NB4 (cell line): ENCODE results near the gene LAMC2.

Source experiments
- MYC ChIP-seq: IDR thresholded peaks from 2 replicates; pipeline ENCODE4 v1.6.1; 2011; ENCODE audit warnings: low read depth, low read length
- POLR2A ChIP-seq: IDR thresholded peaks from 2 replicates; pipeline ENCODE4 v1.6.1; 2011; ENCODE audit warnings: mild to moderate bottlenecking; ENCODE audit not compliant: insufficient read length; ENCODE audit errors: extremely low read depth
- TF ChIP-seq, protein P1 (sequence below): IDR thresholded peaks from one replicate; pipeline ENCODE4 v1.5.1; 2012; ENCODE audit warnings: low read depth, low read length

DNA sequence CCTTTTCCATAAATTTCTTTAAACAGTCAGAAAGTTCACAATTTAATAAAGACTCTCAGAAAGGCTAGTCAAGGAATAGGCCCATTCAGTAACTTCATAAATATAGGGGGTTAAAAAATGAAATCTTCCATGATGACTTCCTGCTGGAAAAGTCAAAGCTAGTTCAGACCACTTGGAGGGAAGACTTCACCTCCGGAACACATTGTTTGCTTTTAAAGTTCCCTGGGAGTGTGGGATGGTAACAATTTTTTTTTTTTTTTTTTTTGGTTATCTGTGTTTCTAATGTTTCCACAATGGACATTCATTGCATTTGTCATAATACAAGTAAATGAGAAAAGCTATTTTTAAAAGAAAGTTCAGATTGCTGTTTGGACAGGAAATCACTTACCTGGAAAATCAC is 18.4 kb upstream of the LAMC2 start:
- TF ChIP-seq POLR2A = no peak
- TF ChIP-seq MYC = no peak
- TF ChIP-seq, protein P1, sequence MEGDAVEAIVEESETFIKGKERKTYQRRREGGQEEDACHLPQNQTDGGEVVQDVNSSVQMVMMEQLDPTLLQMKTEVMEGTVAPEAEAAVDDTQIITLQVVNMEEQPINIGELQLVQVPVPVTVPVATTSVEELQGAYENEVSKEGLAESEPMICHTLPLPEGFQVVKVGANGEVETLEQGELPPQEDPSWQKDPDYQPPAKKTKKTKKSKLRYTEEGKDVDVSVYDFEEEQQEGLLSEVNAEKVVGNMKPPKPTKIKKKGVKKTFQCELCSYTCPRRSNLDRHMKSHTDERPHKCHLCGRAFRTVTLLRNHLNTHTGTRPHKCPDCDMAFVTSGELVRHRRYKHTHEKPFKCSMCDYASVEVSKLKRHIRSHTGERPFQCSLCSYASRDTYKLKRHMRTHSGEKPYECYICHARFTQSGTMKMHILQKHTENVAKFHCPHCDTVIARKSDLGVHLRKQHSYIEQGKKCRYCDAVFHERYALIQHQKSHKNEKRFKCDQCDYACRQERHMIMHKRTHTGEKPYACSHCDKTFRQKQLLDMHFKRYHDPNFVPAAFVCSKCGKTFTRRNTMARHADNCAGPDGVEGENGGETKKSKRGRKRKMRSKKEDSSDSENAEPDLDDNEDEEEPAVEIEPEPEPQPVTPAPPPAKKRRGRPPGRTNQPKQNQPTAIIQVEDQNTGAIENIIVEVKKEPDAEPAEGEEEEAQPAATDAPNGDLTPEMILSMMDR = no peak
